ENCODE results near the gene EEFSEC.

- TF ChIP-seq CTCF (IDR thresholded peaks at IDR 0.05) (no peak), POLR2A (IDR thresholded peaks at IDR 0.05) (no peak)
Measured at GRCh38 chr3:128197855-128198254, 44.6 kb downstream of the EEFSEC start.

Data from esophagus squamous epithelium (tissue), 4 donors.